Thoracic aorta endothelial cell (primary cell): Measurements from ENCODE around the gene PPM1D. TPM values are rescaled to one million over a fixed set of nuclear protein-coding genes. Genes with fewer than 3 reads are reported as not detected.

Experiments used
- small RNA-seq: library from RNA; depleted of rRNA; stranded (forward); fragments of <200 nt; gene quantifications from one replicate; pipeline ENCODE3, GENCODE V24; 2012
- total RNA-seq: library from RNA; depleted of rRNA; stranded (reverse); fragments of >200 nt; gene quantifications from 2 replicates; pipeline ENCODE4 v1.2.3, GENCODE V29; 2012

PPM1D gene
- total RNA-seq = 21.9 and 23.6 TPM in 2 replicates

GRCh38 chr17:60599620-60600489, at the start of gene PPM1D:
TSS of gene PPM1D (plus strand) at chr17:60600193. CDS start at chr17:60600415, 222 bp downstream.

GRCh38 chr17:60677308-60678117, 77.5 kb downstream of the PPM1D start, which contains the start of gene BCAS3:
TSS of gene BCAS3 (plus strand) at chr17:60677851.

Small RNA genes within 50 kb of the gene (small RNA-seq; reads per million reads assigned to genes)
- gene AC011921.2 (not detected), gene RN7SL606P (not detected), gene RNU6-623P (not detected)

Other genes with a start within 250 kb of the PPM1D start
- gene USP32, start 208.1 kb upstream of the PPM1D start, total RNA-seq = 60.8 and 82.4 TPM in 2 replicates
- not detected in 2 replicates for gene CHCT1, start 177.7 kb upstream of the PPM1D start, total RNA-seq
- 39.0 and 43.7 TPM in 2 replicates for gene APPBP2, start 74.0 kb upstream of the PPM1D start, total RNA-seq
- 16.0 and 16.7 TPM in 2 replicates for gene BCAS3, start 77.7 kb downstream of the PPM1D start, total RNA-seq